Activated B cell treated with CpG ODN at 0.5 μM for 24 hours (primary cell): Measurements from ENCODE around the gene KIAA1328. TPM values are rescaled to one million over a fixed set of nuclear protein-coding genes. Genes with fewer than 3 reads are reported as not detected.

Experiments
- ATAC-seq: fragments of 200-7000 bp; cut with Tn5 transposase; one replicate; pipeline ENCODE4 v1.10.0; 2021; ENCODE audit warnings: low read depth, mild to moderate bottlenecking, moderate library complexity
- CTCF ChIA-PET: fragments of 350-600 bp; sonication (Branson Sonifier 250); formaldehyde crosslinking; loops from one replicate; lab custom pipeline; 2021; ENCODE audit warnings: antibody characterized with exemption; lab: Charles Lee
- POLR2A ChIA-PET: fragments of 350-600 bp; sonication (Branson Sonifier 250); formaldehyde crosslinking; loops from one replicate; lab custom pipeline; 2021; ENCODE audit warnings: antibody characterized with exemption; lab: Charles Lee
- DNase-seq: peaks from one replicate; pipeline ENCODE4 v3.0.0; 2022
- H3K27ac Mint-ChIP-seq: one replicate; pipeline ENCODE4 v1.8.0; 2020; ENCODE audit warnings: mixed read lengths
- H3K27me3 Mint-ChIP-seq: one replicate; pipeline ENCODE4 v1.8.0; 2021; ENCODE audit warnings: mixed read lengths
- H3K36me3 Mint-ChIP-seq: one replicate; pipeline ENCODE4 v1.8.0; 2021; ENCODE audit warnings: low read depth, mixed read lengths
- H3K4me1 Mint-ChIP-seq: one replicate; pipeline ENCODE4 v1.8.0; 2021; ENCODE audit warnings: mixed read lengths
- H3K4me3 Mint-ChIP-seq: one replicate; pipeline ENCODE4 v1.8.0; 2020; ENCODE audit warnings: mild to moderate bottlenecking, mixed read lengths
- H3K9me3 Mint-ChIP-seq: one replicate; pipeline ENCODE4 v1.8.0; 2020; ENCODE audit warnings: mixed read lengths
- intact Hi-C: fragments of 100-400 bp; cut with micrococcal nuclease; formaldehyde crosslinking; loops from one replicate; pipeline ENCODE4 v1.15.1; 2024
- total RNA-seq: library from RNA; stranded (reverse); gene quantifications from 2 replicates; pipeline ENCODE4 v1.2.3, GENCODE V29; 2022
- TF ChIP-seq, protein P1 (sequence below): fragments of 200-600 bp; IDR thresholded peaks from one replicate; pipeline ENCODE4 v1.8.0; 2022; ENCODE audit warnings: antibody characterized with exemption, mild to moderate bottlenecking

KIAA1328 gene
- total RNA-seq, 1 donor from 2014 or later, result 12.9 TPM

DNA sequence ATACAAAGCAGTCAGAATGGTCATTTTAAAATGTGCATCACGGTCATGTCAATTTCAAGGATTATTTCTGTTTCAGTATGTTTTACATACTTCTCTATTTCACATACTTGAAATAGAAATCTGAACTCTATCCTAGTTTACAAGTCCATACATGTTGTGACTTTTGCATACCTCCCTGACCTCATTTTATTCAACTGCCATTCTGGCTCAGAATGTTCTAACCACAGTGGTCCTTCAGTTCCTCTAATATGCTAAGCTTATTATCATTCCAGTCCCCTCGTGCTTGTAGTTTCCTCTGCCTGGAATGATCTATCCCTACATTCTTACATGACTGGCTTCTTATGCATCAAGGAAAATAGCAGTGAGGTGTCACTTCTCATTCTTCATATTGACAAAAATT is 295.6 kb downstream of the KIAA1328 start:
- intact Hi-C loops, result loop anchor here (5.0 kb wide), 1 partner anchor 48 kb away; no protein-coding TSS in a partner anchor
- Mint-ChIP-seq H3K27me3 (no peaks in the 10 kb centered on the region), H3K36me3 (no peaks in the 10 kb centered on the region), H3K27ac (no peak overlapping the region), H3K9me3 (no peaks in the 10 kb centered on the region), H3K4me3 (no peak overlapping the region), H3K4me1 (no peaks in the 10 kb centered on the region)
- TF ChIP-seq, protein P1, sequence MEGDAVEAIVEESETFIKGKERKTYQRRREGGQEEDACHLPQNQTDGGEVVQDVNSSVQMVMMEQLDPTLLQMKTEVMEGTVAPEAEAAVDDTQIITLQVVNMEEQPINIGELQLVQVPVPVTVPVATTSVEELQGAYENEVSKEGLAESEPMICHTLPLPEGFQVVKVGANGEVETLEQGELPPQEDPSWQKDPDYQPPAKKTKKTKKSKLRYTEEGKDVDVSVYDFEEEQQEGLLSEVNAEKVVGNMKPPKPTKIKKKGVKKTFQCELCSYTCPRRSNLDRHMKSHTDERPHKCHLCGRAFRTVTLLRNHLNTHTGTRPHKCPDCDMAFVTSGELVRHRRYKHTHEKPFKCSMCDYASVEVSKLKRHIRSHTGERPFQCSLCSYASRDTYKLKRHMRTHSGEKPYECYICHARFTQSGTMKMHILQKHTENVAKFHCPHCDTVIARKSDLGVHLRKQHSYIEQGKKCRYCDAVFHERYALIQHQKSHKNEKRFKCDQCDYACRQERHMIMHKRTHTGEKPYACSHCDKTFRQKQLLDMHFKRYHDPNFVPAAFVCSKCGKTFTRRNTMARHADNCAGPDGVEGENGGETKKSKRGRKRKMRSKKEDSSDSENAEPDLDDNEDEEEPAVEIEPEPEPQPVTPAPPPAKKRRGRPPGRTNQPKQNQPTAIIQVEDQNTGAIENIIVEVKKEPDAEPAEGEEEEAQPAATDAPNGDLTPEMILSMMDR, result no peak
- no peak for DNase-seq
- CTCF ChIA-PET, result no interaction called here
- ATAC-seq, result no peak
- POLR2A ChIA-PET, result no interaction called here

DNA sequence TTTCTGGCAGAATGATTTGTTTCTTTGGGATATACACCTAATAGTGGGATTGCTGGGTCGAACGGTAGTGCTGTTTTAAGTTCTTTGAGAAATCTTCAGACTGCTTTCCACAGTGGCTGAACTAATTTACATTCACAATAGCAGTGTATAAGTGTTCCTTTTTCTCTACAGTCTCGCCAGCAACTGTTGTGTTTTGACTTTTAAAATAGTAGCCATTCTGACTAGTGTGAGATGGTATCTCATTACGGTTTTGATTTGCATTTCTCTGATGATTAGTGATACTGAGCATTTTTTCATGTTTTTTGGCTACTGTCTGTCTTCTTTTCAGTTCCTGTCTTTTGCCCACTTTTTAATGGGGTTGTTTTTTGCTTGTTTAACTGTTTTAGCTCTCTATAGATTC is 306.2 kb downstream of the KIAA1328 start:
- Mint-ChIP-seq H3K9me3 (peaks cover 10% of the 10 kb centered on the region), H3K36me3 (peaks cover 12% of the 10 kb centered on the region), H3K4me3 (no peak overlapping the region), H3K27me3 (no peaks in the 10 kb centered on the region), H3K4me1 (peaks cover 4% of the 10 kb centered on the region), H3K27ac (no peak overlapping the region)
- DNase-seq (no peak), ATAC-seq (no peak)
- TF ChIP-seq, protein P1, result no peak
- CTCF ChIA-PET, result no interaction called here
- POLR2A ChIA-PET, result no interaction called here
- intact Hi-C loops, result no loop called here

GRCh38 chr18:37138456-37138855 is 309.5 kb downstream of the KIAA1328 start:
- H3K9me3 Mint-ChIP-seq, result peaks cover 10% of the 10 kb centered on the region
- H3K27ac Mint-ChIP-seq, result no peak overlapping the region
- H3K4me3 Mint-ChIP-seq, result no peak overlapping the region
- intact Hi-C loops, result no loop called here
- ChIA-PET CTCF (no interaction called here), POLR2A (no interaction called here)
- ATAC-seq (no peak), DNase-seq (no peak)
- H3K4me1 Mint-ChIP-seq, result peaks cover 4% of the 10 kb centered on the region
- TF ChIP-seq, protein P1, result no peak
- H3K27me3 Mint-ChIP-seq, result no peaks in the 10 kb centered on the region
- H3K36me3 Mint-ChIP-seq, result peaks cover 6% of the 10 kb centered on the region

- CTCF ChIA-PET, result no interaction called here
- DNase-seq, result no peak
- H3K4me1 Mint-ChIP-seq, result peaks cover 4% of the 10 kb centered on the region
- intact Hi-C loops, result no loop called here
- TF ChIP-seq, protein P1, result no peak
- peaks cover 8% of the 10 kb centered on the region for H3K36me3 Mint-ChIP-seq
- no peak for ATAC-seq
- no peak overlapping the region for H3K27ac Mint-ChIP-seq
- peaks cover 10% of the 10 kb centered on the region for H3K9me3 Mint-ChIP-seq
- POLR2A ChIA-PET, result no interaction called here
- H3K4me3 Mint-ChIP-seq, result no peak overlapping the region
- no peaks in the 10 kb centered on the region for H3K27me3 Mint-ChIP-seq
Measured at GRCh38 chr18:37139876-37140275, 310.9 kb downstream of the KIAA1328 start.

GRCh38 chr18:37144921-37145320 is 316.0 kb downstream of the KIAA1328 start:
- DNase-seq (no peak), ATAC-seq (no peak)
- ChIA-PET CTCF (no interaction called here), POLR2A (no interaction called here)
- Mint-ChIP-seq H3K36me3 (peaks cover 7% of the 10 kb centered on the region), H3K4me1 (no peaks in the 10 kb centered on the region), H3K9me3 (no peaks in the 10 kb centered on the region), H3K4me3 (no peak overlapping the region), H3K27me3 (no peaks in the 10 kb centered on the region), H3K27ac (no peak overlapping the region)
- TF ChIP-seq, protein P1, result no peak
- intact Hi-C loops, result no loop called here
